Upper lobe of left lung (tissue), 6 donors: ENCODE data around the gene FAXDC2. TPM values are rescaled to one million over a fixed set of nuclear protein-coding genes. Genes with fewer than 3 reads are reported as not detected.

ENCODE experiments used
- ATAC-seq, 2 donors: fragments of 200-7000 bp; cut with Tn5 transposase; one replicate each; pipeline ENCODE4 v1.9.1; 2022; ENCODE audit warnings: mild to moderate bottlenecking in 2 of 2, moderate library complexity in 2 of 2; ENCODE audit not compliant: low FRiP score in 2 of 2
- DNase-seq, 2 donors: peaks; one replicate each; pipeline ENCODE4 v3.0.0-alpha.2; 2019 to 2020
- H3K27ac ChIP-seq, 4 donors: fragments of 200-600 bp; sonication (generic); one replicate each; pipeline ENCODE4 v1.5.1; 2016 to 2019
- H3K27me3 ChIP-seq, 4 donors: fragments of 200-600 bp; sonication (generic); one replicate each; pipeline ENCODE4 v1.5.1; 2017 to 2019
- H3K36me3 ChIP-seq, 4 donors: fragments of 200-600 bp; sonication (generic); one replicate each; pipeline ENCODE4 v1.5.1; 2016 to 2019
- H3K4me1 ChIP-seq, 4 donors: fragments of 200-600 bp; sonication (generic); one replicate each; pipeline ENCODE4 v1.5.1; 2018 to 2019
- H3K4me3 ChIP-seq, 4 donors: fragments of 200-600 bp; sonication (generic); one replicate each; pipeline ENCODE4 v1.5.1; 2017 to 2019; ENCODE audit warnings: mild to moderate bottlenecking in 2 of 4, moderate library complexity in 1 of 4
- H3K9me3 ChIP-seq, 4 donors: fragments of 200-600 bp; sonication (generic); one replicate each; pipeline ENCODE4 v1.5.1; 2018 to 2019
- CTCF ChIP-seq, 6 experiments: fragments of 450-650 bp in 4 of 6; fragments of 200-600 bp in 2 of 6; sonication (generic) in 2 of 6; IDR thresholded peaks; one replicate each; pipeline ENCODE4 v1.5.1; 2016 to 2019; ENCODE audit warnings: antibody characterized with exemption in 6 of 6
- EP300 ChIP-seq, 4 donors: sonication (generic); formaldehyde crosslinking; IDR thresholded peaks; one replicate each; pipeline ENCODE4 v1.5.1; 2017; ENCODE audit warnings: antibody characterized with exemption in 4 of 4, control low read depth in 2 of 4
- POLR2A ChIP-seq, 4 donors: fragments of 450-650 bp; IDR thresholded peaks; one replicate each; pipeline ENCODE4 v1.5.1; 2016 to 2017; ENCODE audit warnings: antibody characterized with exemption in 4 of 4, mild to moderate bottlenecking in 2 of 4
- POLR2AphosphoS5 ChIP-seq, 2 donors: sonication (generic); formaldehyde crosslinking; IDR thresholded peaks; one replicate each; pipeline ENCODE4 v1.5.1; 2017; ENCODE audit warnings: antibody characterized with exemption in 2 of 2
- WGBS, 2 donors: methylation state at CpG; one replicate each; pipeline ENCODE4 v1.1.5; 2017 to 2018; 5-methylcytosine and 5-hydroxymethylcytosine counted together
- total RNA-seq, 6 donors: library from RNA; depleted of rRNA in 4 of 6; stranded (reverse); fragments of >200 nt in 4 of 6; gene quantifications; one replicate each; pipeline versions ENCODE4 v1.1.0 to v1.2.1, GENCODE V29; 2016 to 2021
- donor health status: DM: no; HTN: no; CAD: no; lungs with moderate emphysema.
- donor health status: DM: no; HTN: yes; CAD: no; lungs with severe emphysema.

The FAXDC2 gene
- total RNA-seq, 6 donors from 2014 or later: 41.7 to 147 (median 60.2) TPM

- Histone ChIP-seq H3K9me3 (no peaks in the 10 kb centered on the region), H3K27ac (no peak overlapping the region), H3K4me1 (peaks cover 34 to 59% (median 43%) of the 10 kb centered on the region in 4 donors), H3K27me3 (no peaks in the 10 kb centered on the region), H3K4me3 (no peak overlapping the region), H3K36me3 (no peaks in the 10 kb centered on the region)
- 89 to 90% methylated on average over 4 of the region's 4 CpGs for WGBS, 2 donors
- DNase-seq (no peak), ATAC-seq (peak in 1 of 2 donors; percentile 22)
- no peak for TF ChIP-seq EP300 (IDR thresholded peaks at IDR 0.05)
- TF ChIP-seq POLR2AphosphoS5 (IDR thresholded peaks at IDR 0.05): no peak
Measured at GRCh38 chr5:154779105-154779504, 71.3 kb downstream of the FAXDC2 start.

DNA sequence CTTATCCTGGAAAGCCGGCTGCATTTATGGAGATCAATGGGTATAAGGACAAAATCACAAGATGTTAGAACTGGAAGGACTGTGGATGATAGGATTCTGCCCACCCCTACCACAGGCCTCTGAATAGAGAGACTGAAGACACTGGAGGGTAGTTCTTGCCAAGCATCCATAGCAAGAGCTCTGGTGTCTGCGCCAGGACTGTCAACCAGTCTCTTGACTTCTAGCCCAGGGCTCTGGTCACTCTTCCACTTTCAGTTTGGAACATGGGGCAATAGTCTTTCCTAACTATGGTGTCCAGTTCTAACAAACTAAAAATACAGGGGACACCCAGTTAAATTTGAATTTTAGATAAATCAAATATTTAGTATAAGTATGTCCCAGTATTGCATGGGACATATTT lies 71.9 kb downstream of the FAXDC2 start:
- Histone ChIP-seq H3K4me3 (no peak overlapping the region), H3K4me1 (peaks cover 29 to 58% (median 41%) of the 10 kb centered on the region in 4 donors), H3K27ac (no peak overlapping the region), H3K9me3 (no peaks in the 10 kb centered on the region), H3K36me3 (no peaks in the 10 kb centered on the region), H3K27me3 (no peaks in the 10 kb centered on the region)
- DNase-seq: no peak
- ATAC-seq: no peak
- TF ChIP-seq EP300 (IDR thresholded peaks at IDR 0.05): no peak
- no peak for TF ChIP-seq POLR2A (IDR thresholded peaks at IDR 0.05)
- TF ChIP-seq POLR2AphosphoS5 (IDR thresholded peaks at IDR 0.05): no peak
- TF ChIP-seq CTCF (IDR thresholded peaks at IDR 0.05): no peak
- 95 to 100% methylated on average over 2 of the region's 2 CpGs for WGBS, 2 donors

DNA sequence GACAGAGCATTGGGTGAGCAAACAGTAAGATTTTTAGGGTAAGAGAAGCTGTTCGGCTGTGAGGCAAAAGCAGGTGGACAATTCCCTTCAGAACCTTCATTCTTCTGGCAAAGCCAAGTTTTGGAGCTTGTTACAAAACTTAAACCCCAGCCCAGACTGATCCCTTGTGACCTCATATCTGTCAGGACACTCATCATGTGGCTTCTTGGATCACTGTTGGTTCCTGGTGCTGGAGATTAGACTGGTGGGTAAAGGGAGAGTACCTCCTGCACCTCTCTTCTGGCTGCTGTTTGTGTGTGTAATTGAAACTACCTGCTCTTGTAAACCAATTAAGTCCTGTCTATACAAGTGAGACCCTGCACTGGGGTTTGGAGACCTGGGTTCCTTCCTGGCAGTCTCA lies 74.2 kb downstream of the FAXDC2 start:
- no peak overlapping the region for H3K4me3 ChIP-seq
- no peaks in the 10 kb centered on the region for H3K9me3 ChIP-seq
- no peaks in the 10 kb centered on the region for H3K36me3 ChIP-seq
- TF ChIP-seq EP300 (IDR thresholded peaks at IDR 0.05) (no peak), POLR2A (IDR thresholded peaks at IDR 0.05) (no peak), POLR2AphosphoS5 (IDR thresholded peaks at IDR 0.05) (no peak), CTCF (IDR thresholded peaks at IDR 0.05) (no peak)
- H3K4me1 ChIP-seq: peaks cover 17 to 52% (median 31%) of the 10 kb centered on the region in 4 donors
- ATAC-seq (no peak), DNase-seq (no peak)
- H3K27me3 ChIP-seq: no peaks in the 10 kb centered on the region
- 87 to 88% methylated on average over 1 of the region's 1 CpG for WGBS, 2 donors
- no peak overlapping the region for H3K27ac ChIP-seq

GRCh38 chr5:154773326-154773725 lies 77.1 kb downstream of the FAXDC2 start:
- Histone ChIP-seq H3K27ac (no peak overlapping the region), H3K9me3 (no peaks in the 10 kb centered on the region), H3K4me1 (peaks cover 30 to 53% (median 42%) of the 10 kb centered on the region in 4 donors), H3K4me3 (no peak overlapping the region), H3K27me3 (no peaks in the 10 kb centered on the region), H3K36me3 (no peaks in the 10 kb centered on the region)
- ATAC-seq: no peak
- DNase-seq: no peak
- WGBS, 2 donors: 67 to 79% methylated on average over 3 of the region's 3 CpGs
- TF ChIP-seq POLR2A (IDR thresholded peaks at IDR 0.05): no peak
- no peak for TF ChIP-seq EP300 (IDR thresholded peaks at IDR 0.05)
- TF ChIP-seq CTCF (IDR thresholded peaks at IDR 0.05): no peak
- TF ChIP-seq POLR2AphosphoS5 (IDR thresholded peaks at IDR 0.05): no peak

- H3K27me3 ChIP-seq: no peaks in the 10 kb centered on the region
- H3K4me3 ChIP-seq: no peak overlapping the region
- no peaks in the 10 kb centered on the region for H3K9me3 ChIP-seq
- whole genome bisulfite sequencing, 2 donors: 48 to 52% methylated on average over 7 to 10 of the region's 10 CpGs
- no peak for TF ChIP-seq CTCF (IDR thresholded peaks at IDR 0.05)
- TF ChIP-seq EP300 (IDR thresholded peaks at IDR 0.05): no peak
- no peak for TF ChIP-seq POLR2A (IDR thresholded peaks at IDR 0.05)
- no peak for TF ChIP-seq POLR2AphosphoS5 (IDR thresholded peaks at IDR 0.05)
- no peaks in the 10 kb centered on the region for H3K36me3 ChIP-seq
- H3K4me1 ChIP-seq: peaks cover 35 to 67% (median 55%) of the 10 kb centered on the region in 4 donors
- ATAC-seq (peak in 1 of 2 donors; percentile 84), DNase-seq (no peak)
- H3K27ac ChIP-seq: peak overlapping the region in 2 of 4 donors; percentile 26 to 33
Measured at GRCh38 chr5:154771383-154771901, 79.0 kb downstream of the FAXDC2 start.
